ENCODE data around the gene ELP1. TPM values are rescaled to one million over a fixed set of nuclear protein-coding genes. Genes with fewer than 3 reads are reported as not detected.
A peak's percentile ranks its signal among the peaks of the same experiment; 100 is the strongest.
"Not testable (repeated sequence)": the region's sequence is repeated elsewhere in the genome, so short reads cannot be mapped to it uniquely, and the experiment has no call there.

The ELP1 gene
- total and polyA plus RNA-seq, 7 experiments from 2014 or later = 13.7 to 41.4 (median 25.1) TPM

DNA sequence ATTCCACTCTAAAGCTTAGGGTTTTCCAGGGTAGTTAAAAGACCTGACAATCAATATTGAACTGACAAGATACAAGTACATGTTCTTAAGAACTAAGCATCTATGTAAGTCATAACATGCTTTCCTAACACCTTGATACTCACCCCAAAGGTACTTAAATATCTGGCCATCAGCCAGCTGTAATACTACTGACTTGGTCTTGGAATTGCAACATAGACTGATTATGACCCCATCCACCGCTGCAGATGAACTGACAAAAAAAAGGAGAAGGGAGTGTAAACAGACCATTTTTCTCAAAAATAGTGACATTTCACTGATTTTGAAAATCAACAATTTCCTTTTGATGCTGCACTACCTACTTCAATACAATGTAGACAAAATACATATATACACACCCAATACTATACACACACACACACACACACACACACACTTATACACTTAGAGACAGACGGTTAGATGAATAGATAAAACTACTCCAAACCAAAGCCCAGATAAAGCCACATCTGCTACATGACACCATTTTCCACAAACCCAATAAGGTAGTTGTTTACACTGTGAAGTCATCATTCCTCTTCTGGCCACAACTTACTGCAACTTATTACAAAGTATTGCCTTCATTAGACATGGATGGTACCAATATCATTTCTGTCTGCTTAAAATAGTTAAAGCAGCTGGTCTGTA, 30.4 kb downstream of the ELP1 start:
- no peak overlapping the region for H3K27ac ChIP-seq (ENCODE audit: low read depth, low read length)
- no peaks in the 10 kb centered on the region for H3K9me3 ChIP-seq (ENCODE audit: control insufficient read depth in 2 of 3, low read length in 3 of 3)
- intact Hi-C loops (cut with micrococcal nuclease) = loop anchor here in 1 of 2 donors (5.0 kb wide), 1 partner anchor 49 kb away; no protein-coding TSS in a partner anchor
- no peak overlapping the region for H3K4me3 ChIP-seq (ENCODE audit: low read length)
- Mint-ChIP-seq H3K9me3 (no peaks in the 10 kb centered on the region), H3K36me3 (peaks cover 29 to 73% (median 48%) of the 10 kb centered on the region in 5 donors), H3K4me3 (no peak overlapping the region), H3K4me1 (peaks cover 0 to under 1% (median 0%) of the 10 kb centered on the region in 7 donors), H3K27ac (no peak overlapping the region), H3K27me3 (no peaks in the 10 kb centered on the region)
- peaks cover 27 to 83% (median 28%) of the 10 kb centered on the region in 3 experiments for H3K36me3 ChIP-seq (ENCODE audit: control insufficient read depth in 2 of 3, insufficient read depth in 3 of 3, low read length in 3 of 3)
- CTCF ChIA-PET = no interaction called here
- DNase-seq = no peak
- POLR2A ChIA-PET = no interaction called here
- ATAC-seq = peak; percentile 44
- H3K4me1 ChIP-seq (ENCODE audit: control insufficient read depth in 2 of 2, insufficient read depth in 2 of 2, low read length in 2 of 2) = no peaks in the 10 kb centered on the region
- H3K27me3 ChIP-seq (ENCODE audit: control insufficient read depth in 2 of 2, insufficient read depth in 2 of 2, low read length in 2 of 2) = no peaks in the 10 kb centered on the region

DNA sequence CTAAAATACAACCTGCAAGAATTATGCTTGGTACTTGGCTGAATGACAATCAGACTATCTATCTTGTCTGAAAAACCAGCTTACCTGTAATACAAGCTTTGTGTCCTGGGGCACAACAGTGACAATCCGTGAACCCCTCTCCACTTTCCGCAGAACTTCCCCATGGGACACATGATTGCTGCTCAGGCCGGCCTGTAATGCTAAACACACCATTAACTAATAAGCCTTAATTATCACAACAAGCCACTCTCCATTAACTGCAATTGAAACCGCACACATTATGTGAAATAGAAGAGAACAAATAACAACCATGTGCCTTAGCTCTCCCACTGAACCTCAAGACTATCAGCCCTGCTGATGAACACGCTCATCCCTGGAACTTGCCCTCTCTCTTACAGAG, 33.7 kb downstream of the ELP1 start:
- Mint-ChIP-seq H3K27me3 (no peaks in the 10 kb centered on the region), H3K27ac (peak overlapping the region in 1 of 9 donors; percentile 1), H3K4me3 (no peak overlapping the region), H3K36me3 (peaks cover 30 to 82% (median 57%) of the 10 kb centered on the region in 5 donors), H3K9me3 (no peaks in the 10 kb centered on the region), H3K4me1 (no peaks in the 10 kb centered on the region)
- H3K27me3 ChIP-seq (ENCODE audit: control insufficient read depth in 2 of 2, insufficient read depth in 2 of 2, low read length in 2 of 2) = no peaks in the 10 kb centered on the region
- ChIA-PET POLR2A (no interaction called here), CTCF (no interaction called here)
- peaks cover 27 to 83% (median 33%) of the 10 kb centered on the region in 3 experiments for H3K36me3 ChIP-seq (ENCODE audit: control insufficient read depth in 2 of 3, insufficient read depth in 3 of 3, low read length in 3 of 3)
- no peak for ATAC-seq
- H3K27ac ChIP-seq (ENCODE audit: low read depth, low read length) = no peak overlapping the region
- intact Hi-C loops (cut with micrococcal nuclease) = loop anchor here in 1 of 2 donors (5.0 kb wide), 1 partner anchor 52 kb away; no protein-coding TSS in a partner anchor
- H3K4me1 ChIP-seq (ENCODE audit: control insufficient read depth in 2 of 2, insufficient read depth in 2 of 2, low read length in 2 of 2) = no peaks in the 10 kb centered on the region
- H3K9me3 ChIP-seq (ENCODE audit: control insufficient read depth in 2 of 3, low read length in 3 of 3) = no peaks in the 10 kb centered on the region
- no peak overlapping the region for H3K4me3 ChIP-seq (ENCODE audit: low read length)
- DNase-seq = no peak

DNA sequence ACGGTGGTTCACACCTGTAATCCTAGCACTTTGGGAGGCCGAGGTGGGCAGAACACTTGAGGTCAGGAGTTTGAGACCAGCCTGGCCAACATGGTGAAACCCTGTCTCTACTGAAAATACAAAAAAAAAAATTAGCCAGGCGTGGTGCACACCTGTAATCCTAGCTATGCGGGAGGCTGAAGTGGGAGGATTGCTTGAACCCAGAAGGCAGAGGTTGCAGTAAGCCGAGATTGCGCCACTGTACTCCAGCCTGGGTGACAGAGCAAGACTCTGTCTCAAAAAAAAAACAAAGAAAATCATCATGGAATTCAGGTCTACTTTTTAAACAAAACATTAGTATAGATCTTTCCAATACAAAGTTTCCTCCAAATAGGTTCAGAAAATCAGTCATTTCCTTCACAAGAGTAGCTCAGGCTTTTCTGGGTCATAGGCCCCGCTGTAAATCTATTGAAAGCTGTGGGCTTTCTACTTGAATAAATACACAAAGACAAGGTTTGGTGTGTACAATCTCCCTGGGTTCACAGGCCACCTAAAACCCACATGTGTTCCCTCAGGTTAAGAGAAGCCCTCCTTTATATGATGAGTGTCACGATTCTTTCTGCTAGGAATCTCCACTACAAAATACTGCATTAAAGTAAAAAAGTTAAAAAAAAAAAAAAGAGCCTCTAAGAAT, 34.8 kb downstream of the ELP1 start:
- H3K4me3 Mint-ChIP-seq; H3K27ac Mint-ChIP-seq; H3K4me3 ChIP-seq (ENCODE audit: low read length); H3K27ac ChIP-seq (ENCODE audit: low read depth, low read length); ATAC-seq; POLR2A ChIA-PET; intact Hi-C loops (cut with micrococcal nuclease); H3K4me1 ChIP-seq (ENCODE audit: control insufficient read depth in 2 of 2, insufficient read depth in 2 of 2, low read length in 2 of 2); DNase-seq; H3K4me1 Mint-ChIP-seq; H3K9me3 ChIP-seq (ENCODE audit: control insufficient read depth in 2 of 3, low read length in 3 of 3); H3K27me3 Mint-ChIP-seq; CTCF ChIA-PET; H3K27me3 ChIP-seq (ENCODE audit: control insufficient read depth in 2 of 2, insufficient read depth in 2 of 2, low read length in 2 of 2); H3K9me3 Mint-ChIP-seq: not testable (repeated sequence)
- H3K36me3 Mint-ChIP-seq = peaks cover 30 to 84% (median 59%) of the 10 kb centered on the region in 5 donors
- H3K36me3 ChIP-seq (ENCODE audit: control insufficient read depth in 2 of 3, insufficient read depth in 3 of 3, low read length in 3 of 3) = peaks cover 28 to 84% (median 29%) of the 10 kb centered on the region in 3 experiments

DNA sequence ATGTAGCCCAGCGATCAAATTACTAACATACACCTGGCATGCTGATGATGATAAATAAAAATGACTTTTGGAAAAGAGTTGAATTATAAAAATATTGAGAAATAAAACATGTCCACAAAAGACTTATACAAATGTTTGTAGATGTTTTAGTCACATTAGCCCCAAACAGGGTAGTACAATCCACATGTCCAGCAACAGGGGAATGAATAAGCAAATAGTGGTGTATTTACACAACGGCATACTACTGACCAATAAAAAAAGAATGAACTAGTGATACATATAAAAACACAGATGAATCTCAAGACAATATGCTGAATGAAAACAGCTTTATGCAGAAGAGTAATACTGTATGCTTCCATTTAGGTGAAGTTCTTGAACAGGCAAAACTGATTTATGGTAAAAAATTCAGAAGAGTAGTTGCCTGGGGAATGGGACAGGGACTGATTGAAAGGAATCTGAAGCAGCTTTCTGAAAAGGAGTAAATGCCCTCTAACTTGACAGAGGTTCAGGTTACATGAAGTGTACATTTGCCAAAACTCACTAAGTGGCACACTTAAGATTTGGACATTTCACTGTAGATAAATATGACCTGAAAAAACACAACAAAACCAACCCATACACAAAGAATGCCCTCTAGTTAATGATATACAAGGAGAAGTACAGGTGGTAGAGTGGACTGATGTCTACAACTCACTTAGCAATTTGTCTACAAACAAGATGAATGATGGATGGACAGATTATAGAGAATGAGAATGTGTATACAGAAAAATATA, 36.4 kb downstream of the ELP1 start:
- ATAC-seq = no peak
- Histone ChIP-seq H3K36me3 (ENCODE audit: control insufficient read depth in 2 of 3, insufficient read depth in 3 of 3, low read length in 3 of 3) (peaks cover 26 to 84% (median 28%) of the 10 kb centered on the region in 3 experiments), H3K27me3 (ENCODE audit: control insufficient read depth in 2 of 2, insufficient read depth in 2 of 2, low read length in 2 of 2) (no peaks in the 10 kb centered on the region), H3K4me1 (ENCODE audit: control insufficient read depth in 2 of 2, insufficient read depth in 2 of 2, low read length in 2 of 2) (no peaks in the 10 kb centered on the region), H3K9me3 (ENCODE audit: control insufficient read depth in 2 of 3, low read length in 3 of 3) (no peaks in the 10 kb centered on the region), H3K4me3 (ENCODE audit: low read length) (no peak overlapping the region), H3K27ac (ENCODE audit: low read depth, low read length) (no peak overlapping the region)
- Mint-ChIP-seq H3K9me3 (no peaks in the 10 kb centered on the region), H3K4me3 (no peak overlapping the region), H3K36me3 (peaks cover 21 to 77% (median 57%) of the 10 kb centered on the region in 5 donors), H3K4me1 (no peaks in the 10 kb centered on the region), H3K27me3 (no peaks in the 10 kb centered on the region), H3K27ac (peak overlapping the region in 1 of 9 donors; percentile 5)
- CTCF ChIA-PET = no interaction called here
- no peak for DNase-seq
- POLR2A ChIA-PET = no interaction called here
- intact Hi-C loops (cut with micrococcal nuclease) = no loop called here

DNA sequence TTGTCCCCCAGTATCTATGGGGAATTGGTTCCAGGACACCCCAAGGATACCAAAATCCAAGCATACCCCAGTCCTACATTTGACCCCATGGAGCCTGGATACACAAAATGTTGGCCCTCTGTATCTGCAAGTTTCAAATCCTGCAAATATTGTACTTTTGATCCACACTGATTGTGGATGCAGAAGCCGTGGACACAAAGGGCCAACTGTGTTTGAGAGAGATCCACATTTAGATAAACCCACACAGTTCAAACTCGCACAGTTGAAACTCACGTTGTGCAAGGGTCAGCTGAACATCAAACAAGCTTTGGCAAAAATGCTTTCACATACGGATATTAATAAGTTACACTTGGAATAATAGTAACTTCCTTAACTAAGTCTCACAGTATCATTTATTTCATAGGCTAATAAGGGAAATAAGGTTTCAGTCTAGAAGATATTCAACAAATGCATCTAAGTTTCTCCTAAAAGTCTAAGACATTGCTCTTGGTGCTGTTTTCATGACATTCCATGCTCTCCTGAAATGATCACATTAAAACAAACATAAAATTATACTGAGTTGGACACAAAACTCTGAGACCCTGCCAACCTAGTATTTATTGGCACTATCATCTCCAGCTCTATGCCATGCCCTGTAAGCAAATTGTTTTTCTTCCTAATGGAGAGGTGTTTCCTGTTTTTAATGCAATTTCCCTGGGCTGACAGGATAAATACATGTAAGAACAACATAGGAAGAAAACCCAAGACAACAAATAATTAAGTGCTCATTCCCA, 39.5 kb downstream of the ELP1 start:
- H3K27ac ChIP-seq (ENCODE audit: low read depth, low read length) = no peak overlapping the region
- H3K9me3 ChIP-seq (ENCODE audit: control insufficient read depth in 2 of 3, low read length in 3 of 3) = no peaks in the 10 kb centered on the region
- no peaks in the 10 kb centered on the region for H3K4me1 ChIP-seq (ENCODE audit: control insufficient read depth in 2 of 2, insufficient read depth in 2 of 2, low read length in 2 of 2)
- Mint-ChIP-seq H3K9me3 (no peaks in the 10 kb centered on the region), H3K4me3 (no peak overlapping the region), H3K36me3 (peaks cover 14 to 77% (median 61%) of the 10 kb centered on the region in 5 donors), H3K27ac (peak overlapping the region in 1 of 9 donors; percentile 33), H3K27me3 (no peaks in the 10 kb centered on the region), H3K4me1 (no peaks in the 10 kb centered on the region)
- ATAC-seq = no peak
- POLR2A ChIA-PET = no interaction called here
- H3K36me3 ChIP-seq (ENCODE audit: control insufficient read depth in 2 of 3, insufficient read depth in 3 of 3, low read length in 3 of 3) = peaks cover 29 to 84% (median 31%) of the 10 kb centered on the region in 3 experiments
- no peak for DNase-seq
- H3K4me3 ChIP-seq (ENCODE audit: low read length) = no peak overlapping the region
- intact Hi-C loops (cut with micrococcal nuclease) = no loop called here
- no peaks in the 10 kb centered on the region for H3K27me3 ChIP-seq (ENCODE audit: control insufficient read depth in 2 of 2, insufficient read depth in 2 of 2, low read length in 2 of 2)
- CTCF ChIA-PET = interaction anchor here (0.6 kb wide), 1 partner anchor 31 kb away, joined by 4 read pairs; no protein-coding TSS in a partner anchor

DNA sequence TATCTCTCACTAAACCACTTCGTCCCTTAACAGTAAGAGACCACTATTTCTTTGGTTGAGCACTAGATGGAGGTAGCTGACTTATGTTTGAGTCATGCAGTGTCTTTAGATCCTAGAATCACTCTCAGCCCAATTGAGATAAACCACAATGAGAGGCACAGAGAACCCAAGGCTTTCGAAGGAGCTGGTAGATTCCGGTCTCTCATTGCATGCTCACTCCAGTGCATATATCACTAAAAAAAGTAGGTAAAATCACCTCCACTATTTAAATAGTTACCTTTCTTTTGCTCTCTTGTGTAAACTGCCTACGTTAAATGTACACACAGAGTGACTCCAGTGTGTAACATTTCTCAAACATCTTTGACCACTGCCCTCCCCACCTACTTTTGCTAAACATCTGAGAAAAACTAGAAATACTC, 44.3 kb downstream of the ELP1 start:
- Histone ChIP-seq H3K27me3 (ENCODE audit: control insufficient read depth in 2 of 2, insufficient read depth in 2 of 2, low read length in 2 of 2) (no peaks in the 10 kb centered on the region), H3K27ac (ENCODE audit: low read depth, low read length) (no peak overlapping the region), H3K4me1 (ENCODE audit: control insufficient read depth in 2 of 2, insufficient read depth in 2 of 2, low read length in 2 of 2) (no peaks in the 10 kb centered on the region), H3K36me3 (ENCODE audit: control insufficient read depth in 2 of 3, insufficient read depth in 3 of 3, low read length in 3 of 3) (peaks cover 17 to 76% (median 18%) of the 10 kb centered on the region in 3 experiments), H3K4me3 (ENCODE audit: low read length) (no peak overlapping the region), H3K9me3 (ENCODE audit: control insufficient read depth in 2 of 3, low read length in 3 of 3) (no peaks in the 10 kb centered on the region)
- DNase-seq = peak in 1 of 9 donors; percentile 10
- H3K9me3 Mint-ChIP-seq = no peaks in the 10 kb centered on the region
- ChIA-PET CTCF (interaction anchor here (0.6 kb wide), 1 partner anchor 63 kb away, joined by 3 read pairs; no protein-coding TSS in a partner anchor), POLR2A (no interaction called here)
- H3K4me1 Mint-ChIP-seq = peaks cover 0 to 7% (median 2%) of the 10 kb centered on the region in 7 donors
- H3K36me3 Mint-ChIP-seq = peaks cover 20 to 66% (median 39%) of the 10 kb centered on the region in 5 donors
- H3K4me3 Mint-ChIP-seq = no peak overlapping the region
- intact Hi-C loops (cut with micrococcal nuclease) = loop anchor here (1.0 to 10.0 kb wide), 2 partner anchors 65 to 435 kb away; partner anchors contain the start of gene EPB41L4B (in 1 of the 2)
- no peaks in the 10 kb centered on the region for H3K27me3 Mint-ChIP-seq
- ATAC-seq = no peak
- peak overlapping the region in 2 of 9 donors; percentile 6 to 37 for H3K27ac Mint-ChIP-seq
